ENCODE results near the gene CUBN. TPM values are rescaled to one million over a fixed set of nuclear protein-coding genes. Genes with fewer than 3 reads are reported as not detected.

Gene CUBN
- total and polyA plus RNA-seq, 2 of the 13 experiments (the other 11 are each of a cell fraction or from before 2014, with no cell fraction given), result 0.27 to 0.32 TPM

DNA sequence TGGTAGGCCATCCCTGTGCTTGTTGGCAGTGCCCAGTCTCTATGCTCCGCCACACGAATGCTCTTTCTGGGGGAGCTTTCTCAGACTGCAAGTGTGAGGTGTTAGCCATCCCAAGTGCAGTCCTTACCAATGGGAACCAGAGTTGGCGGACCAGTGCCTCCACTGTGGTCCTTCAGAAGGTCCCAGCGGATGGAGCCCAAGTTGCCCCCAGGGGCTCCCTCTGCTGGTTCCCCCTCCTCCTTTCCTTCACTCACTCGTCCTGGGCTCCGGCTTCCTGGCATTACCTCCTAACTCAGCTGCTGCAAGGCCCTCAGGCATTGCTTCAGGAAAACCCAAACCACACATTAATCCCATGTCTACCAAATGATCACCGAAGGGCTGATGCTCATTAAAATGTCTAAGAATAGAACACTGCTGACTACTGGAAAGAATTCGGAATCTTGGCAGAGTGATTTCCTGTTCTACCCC is 139.8 kb downstream of the CUBN start:
- intact Hi-C loops (cut with micrococcal nuclease; ENCODE audit: unreplicated experiment) (no loop called here), in situ Hi-C loops (cut with HindIII; ENCODE audit: extremely low pct_ligation_motif_present, low pct_unique_long_range_greater_than_20kb) (no loop called here)
- no peak overlapping the region for H3K4me3 ChIP-seq (replicated peaks in 1 of 3; ENCODE audit: insufficient read depth in 1 of 3, low read depth in 2 of 3, low read length in 3 of 3)
- ATAC-seq, result no peak
- 83% methylated on average over 7 of the region's 8 CpGs for WGBS (ENCODE audit: low lambda C conversion rate)
- no peak for FAIRE-seq
- no peak for DNase-seq (ENCODE audit: low spot score)
- ChIA-PET POLR2A (no interaction called here), CTCF (ENCODE audit: low intra/inter-chr PET ratio, low total read pairs) (no interaction called here)
- no peaks in the 10 kb centered on the region for H3K79me2 ChIP-seq (ENCODE audit: insufficient read depth, low read length)
- H2AFZ ChIP-seq (ENCODE audit: low read length), result no peak overlapping the region
- no peak overlapping the region for H3K27ac ChIP-seq (ENCODE audit: extremely low read length, insufficient read depth, low read length)
- H3K9ac ChIP-seq (ENCODE audit: insufficient read depth, low read depth, low read length), result no peak overlapping the region
- BruUV-seq (replicated peaks), result no TSS peak
- no peak overlapping the region for H3K4me2 ChIP-seq (ENCODE audit: low read depth, low read length)
- no peaks in the 10 kb centered on the region for H3K9me3 ChIP-seq (ENCODE audit: low read length)
- no peaks in the 10 kb centered on the region for H4K20me1 ChIP-seq (ENCODE audit: insufficient read depth, low read length)
- no peaks in the 10 kb centered on the region for H3K36me3 ChIP-seq (replicated peaks in 1 of 2; ENCODE audit: control insufficient read depth in 1 of 2, insufficient read depth in 2 of 2, low read length in 2 of 2)
- no peaks in the 10 kb centered on the region for H3K27me3 ChIP-seq (ENCODE audit: control insufficient read depth in 1 of 2, insufficient read depth in 2 of 2, low read length in 2 of 2)
- peaks cover 21% of the 10 kb centered on the region for H3K4me1 ChIP-seq (ENCODE audit: insufficient read depth, low read length)
- TF ChIP-seq CBX2 (IDR thresholded peaks at IDR 0.05; ENCODE audit: low read depth, low read length), result no peak
- no peak for TF ChIP-seq CBX2 (CRISPR knock-in tag; IDR thresholded peaks at IDR 0.05; ENCODE audit: low read depth)
- TF ChIP-seq ZNF446 (CRISPR knock-in tag; IDR thresholded peaks at IDR 0.05), result no peak
- no peak for TF ChIP-seq PPARG (CRISPR knock-in tag; conservative IDR thresholded peaks at IDR 0.05)
- TF ChIP-seq, protein P1, sequence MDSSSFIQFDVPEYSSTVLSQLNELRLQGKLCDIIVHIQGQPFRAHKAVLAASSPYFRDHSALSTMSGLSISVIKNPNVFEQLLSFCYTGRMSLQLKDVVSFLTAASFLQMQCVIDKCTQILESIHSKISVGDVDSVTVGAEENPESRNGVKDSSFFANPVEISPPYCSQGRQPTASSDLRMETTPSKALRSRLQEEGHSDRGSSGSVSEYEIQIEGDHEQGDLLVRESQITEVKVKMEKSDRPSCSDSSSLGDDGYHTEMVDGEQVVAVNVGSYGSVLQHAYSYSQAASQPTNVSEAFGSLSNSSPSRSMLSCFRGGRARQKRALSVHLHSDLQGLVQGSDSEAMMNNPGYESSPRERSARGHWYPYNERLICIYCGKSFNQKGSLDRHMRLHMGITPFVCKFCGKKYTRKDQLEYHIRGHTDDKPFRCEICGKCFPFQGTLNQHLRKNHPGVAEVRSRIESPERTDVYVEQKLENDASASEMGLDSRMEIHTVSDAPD (CRISPR knock-in tag; IDR thresholded peaks at IDR 0.05), result no peak
- no peak for TF ChIP-seq ZSCAN31 (CRISPR knock-in tag; IDR thresholded peaks at IDR 0.05; ENCODE audit: low read depth)
- TF ChIP-seq IKZF1 (IDR thresholded peaks at IDR 0.05), result no peak
- TF ChIP-seq GATAD2A (CRISPR knock-in tag; IDR thresholded peaks at IDR 0.05), result no peak
- TF ChIP-seq, protein P2, sequence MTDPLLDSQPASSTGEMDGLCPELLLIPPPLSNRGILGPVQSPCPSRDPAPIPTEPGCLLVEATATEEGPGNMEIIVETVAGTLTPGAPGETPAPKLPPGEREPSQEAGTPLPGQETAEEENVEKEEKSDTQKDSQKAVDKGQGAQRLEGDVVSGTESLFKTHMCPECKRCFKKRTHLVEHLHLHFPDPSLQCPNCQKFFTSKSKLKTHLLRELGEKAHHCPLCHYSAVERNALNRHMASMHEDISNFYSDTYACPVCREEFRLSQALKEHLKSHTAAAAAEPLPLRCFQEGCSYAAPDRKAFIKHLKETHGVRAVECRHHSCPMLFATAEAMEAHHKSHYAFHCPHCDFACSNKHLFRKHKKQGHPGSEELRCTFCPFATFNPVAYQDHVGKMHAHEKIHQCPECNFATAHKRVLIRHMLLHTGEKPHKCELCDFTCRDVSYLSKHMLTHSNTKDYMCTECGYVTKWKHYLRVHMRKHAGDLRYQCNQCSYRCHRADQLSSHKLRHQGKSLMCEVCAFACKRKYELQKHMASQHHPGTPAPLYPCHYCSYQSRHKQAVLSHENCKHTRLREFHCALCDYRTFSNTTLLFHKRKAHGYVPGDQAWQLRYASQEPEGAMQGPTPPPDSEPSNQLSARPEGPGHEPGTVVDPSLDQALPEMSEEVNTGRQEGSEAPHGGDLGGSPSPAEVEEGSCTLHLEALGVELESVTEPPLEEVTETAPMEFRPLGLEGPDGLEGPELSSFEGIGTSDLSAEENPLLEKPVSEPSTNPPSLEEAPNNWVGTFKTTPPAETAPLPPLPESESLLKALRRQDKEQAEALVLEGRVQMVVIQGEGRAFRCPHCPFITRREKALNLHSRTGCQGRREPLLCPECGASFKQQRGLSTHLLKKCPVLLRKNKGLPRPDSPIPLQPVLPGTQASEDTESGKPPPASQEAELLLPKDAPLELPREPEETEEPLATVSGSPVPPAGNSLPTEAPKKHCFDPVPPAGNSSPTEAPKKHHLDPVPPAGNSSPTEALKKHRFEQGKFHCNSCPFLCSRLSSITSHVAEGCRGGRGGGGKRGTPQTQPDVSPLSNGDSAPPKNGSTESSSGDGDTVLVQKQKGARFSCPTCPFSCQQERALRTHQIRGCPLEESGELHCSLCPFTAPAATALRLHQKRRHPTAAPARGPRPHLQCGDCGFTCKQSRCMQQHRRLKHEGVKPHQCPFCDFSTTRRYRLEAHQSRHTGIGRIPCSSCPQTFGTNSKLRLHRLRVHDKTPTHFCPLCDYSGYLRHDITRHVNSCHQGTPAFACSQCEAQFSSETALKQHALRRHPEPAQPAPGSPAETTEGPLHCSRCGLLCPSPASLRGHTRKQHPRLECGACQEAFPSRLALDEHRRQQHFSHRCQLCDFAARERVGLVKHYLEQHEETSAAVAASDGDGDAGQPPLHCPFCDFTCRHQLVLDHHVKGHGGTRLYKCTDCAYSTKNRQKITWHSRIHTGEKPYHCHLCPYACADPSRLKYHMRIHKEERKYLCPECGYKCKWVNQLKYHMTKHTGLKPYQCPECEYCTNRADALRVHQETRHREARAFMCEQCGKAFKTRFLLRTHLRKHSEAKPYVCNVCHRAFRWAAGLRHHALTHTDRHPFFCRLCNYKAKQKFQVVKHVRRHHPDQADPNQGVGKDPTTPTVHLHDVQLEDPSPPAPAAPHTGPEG (CRISPR knock-in tag; IDR thresholded peaks at IDR 0.05), result no peak
- TF ChIP-seq RBFOX2 (IDR thresholded peaks at IDR 0.05; ENCODE audit: low read depth, low read length), result no peak
- TF ChIP-seq, protein P3, sequence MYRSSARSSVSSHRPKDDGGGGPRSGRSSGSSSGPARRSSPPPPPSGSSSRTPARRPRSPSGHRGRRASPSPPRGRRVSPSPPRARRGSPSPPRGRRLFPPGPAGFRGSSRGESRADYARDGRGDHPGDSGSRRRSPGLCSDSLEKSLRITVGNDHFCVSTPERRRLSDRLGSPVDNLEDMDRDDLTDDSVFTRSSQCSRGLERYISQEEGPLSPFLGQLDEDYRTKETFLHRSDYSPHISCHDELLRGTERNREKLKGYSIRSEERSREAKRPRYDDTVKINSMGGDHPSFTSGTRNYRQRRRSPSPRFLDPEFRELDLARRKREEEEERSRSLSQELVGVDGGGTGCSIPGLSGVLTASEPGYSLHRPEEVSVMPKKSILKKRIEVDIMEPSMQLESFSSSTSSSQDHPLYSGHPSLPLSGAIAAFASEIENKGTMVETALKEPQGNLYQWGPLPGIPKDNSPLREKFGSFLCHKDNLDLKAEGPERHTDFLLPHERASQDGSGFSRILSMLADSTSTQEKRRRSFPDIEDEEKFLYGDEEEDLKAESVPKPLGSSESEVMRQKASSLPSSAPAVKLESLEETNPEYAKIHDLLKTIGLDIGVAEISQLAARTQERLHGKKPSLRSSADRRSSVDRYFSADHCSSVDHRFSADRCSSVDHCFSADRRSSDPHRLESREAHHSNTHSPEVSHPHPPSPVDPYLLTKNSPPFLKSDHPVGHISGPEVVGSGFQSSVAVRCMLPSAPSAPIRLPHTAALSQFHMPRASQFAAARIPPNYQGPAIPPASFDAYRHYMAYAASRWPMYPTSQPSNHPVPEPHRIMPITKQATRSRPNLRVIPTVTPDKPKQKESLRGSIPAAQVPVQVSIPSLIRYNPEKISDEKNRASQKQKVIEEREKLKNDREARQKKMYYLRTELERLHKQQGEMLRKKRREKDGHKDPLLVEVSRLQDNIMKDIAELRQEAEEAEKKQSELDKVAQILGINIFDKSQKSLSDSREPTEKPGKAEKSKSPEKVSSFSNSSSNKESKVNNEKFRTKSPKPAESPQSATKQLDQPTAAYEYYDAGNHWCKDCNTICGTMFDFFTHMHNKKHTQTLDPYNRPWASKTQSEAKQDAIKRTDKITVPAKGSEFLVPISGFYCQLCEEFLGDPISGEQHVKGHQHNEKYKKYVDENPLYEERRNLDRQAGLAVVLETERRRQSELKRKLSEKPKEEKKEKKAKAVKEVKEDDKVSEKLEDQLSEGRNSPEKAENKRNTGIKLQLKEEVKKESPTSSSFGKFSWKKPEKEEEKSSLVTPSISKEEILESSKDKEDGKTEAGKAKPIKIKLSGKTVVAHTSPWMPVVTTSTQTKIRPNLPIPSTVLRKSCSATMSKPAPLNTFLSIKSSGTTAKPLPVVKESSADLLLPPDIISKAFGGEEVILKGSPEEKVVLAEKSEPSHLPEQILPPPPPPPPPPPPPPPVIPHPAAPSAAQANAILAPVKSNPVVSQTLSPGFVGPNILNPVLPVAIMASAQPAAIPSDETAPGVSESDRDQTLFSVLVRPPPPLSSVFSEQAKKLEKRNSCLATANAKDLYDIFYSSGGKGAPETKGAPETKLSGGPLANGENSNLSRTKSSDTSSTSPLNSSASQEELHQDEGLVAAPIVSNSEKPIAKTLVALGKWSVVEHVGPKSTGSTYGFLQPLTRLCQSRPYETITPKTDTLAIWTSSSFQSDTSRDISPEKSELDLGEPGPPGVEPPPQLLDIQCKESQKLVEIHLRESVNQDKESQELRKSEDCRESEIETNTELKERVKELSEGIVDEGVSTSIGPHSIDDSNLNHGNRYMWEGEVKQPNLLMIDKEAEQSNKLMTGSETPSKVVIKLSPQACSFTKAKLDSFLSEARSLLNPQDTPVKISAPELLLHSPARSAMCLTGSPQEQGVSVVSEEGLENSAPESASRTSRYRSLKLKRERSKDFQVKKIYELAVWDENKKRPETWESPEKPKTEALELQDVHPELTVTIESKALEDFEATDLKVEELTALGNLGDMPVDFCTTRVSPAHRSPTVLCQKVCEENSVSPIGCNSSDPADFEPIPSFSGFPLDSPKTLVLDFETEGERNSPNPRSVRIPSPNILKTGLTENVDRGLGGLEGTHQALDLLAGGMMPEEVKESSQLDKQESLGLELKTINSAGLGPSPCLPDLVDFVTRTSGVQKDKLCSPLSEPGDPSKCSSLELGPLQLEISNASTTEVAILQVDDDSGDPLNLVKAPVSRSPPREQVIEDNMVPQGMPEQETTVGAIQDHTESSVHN (CRISPR knock-in tag; IDR thresholded peaks at IDR 0.05), result no peak
